Measurements from ENCODE around the gene AK8. TPM values are rescaled to one million over a fixed set of nuclear protein-coding genes. Genes with fewer than 3 reads are reported as not detected.

AK8 gene
- total and polyA plus RNA-seq, 2 of the 4 experiments (the other 2 are of a cell fraction), result under 0.01 to 0.09 TPM

- in situ Hi-C loops (cut with MboI; ENCODE audit: low sequenced_read_pairs) (no loop called here), dilution Hi-C loops (cut with HindIII; ENCODE audit: low sequenced_read_pairs, unreplicated experiment) (no loop called here), intact Hi-C loops (cut with micrococcal nuclease) (no loop called here)
- no TSS peak for BruUV-seq (replicated peaks)
- ChIA-PET POLR2A (ENCODE audit: unreplicated experiment) (no interaction called here), CTCF (no interaction called here)
- no peaks in the 10 kb centered on the region for H3K79me1 ChIP-seq (ENCODE audit: low read depth in 1 of 2, low read length in 2 of 2)
- H2BK5ac ChIP-seq (ENCODE audit: low read depth, low read length, poor library complexity, severe bottlenecking), result no peak overlapping the region
- no peak overlapping the region for H2AK9ac ChIP-seq (replicated peaks; ENCODE audit: low read depth, low read length, poor library complexity)
- no peak overlapping the region for H4K5ac ChIP-seq (ENCODE audit: low read depth, low read length)
- H3K9ac ChIP-seq (ENCODE audit: low read depth, low read length), result no peak overlapping the region
- H2AK5ac ChIP-seq (ENCODE audit: low read depth, low read length), result no peak overlapping the region
- no peaks in the 10 kb centered on the region for H3K9me1 ChIP-seq (ENCODE audit: insufficient read depth, low read length)
- no peaks in the 10 kb centered on the region for H3K36me3 ChIP-seq (ENCODE audit: control insufficient read depth, insufficient read depth, low read length)
- H3K18ac ChIP-seq (ENCODE audit: low read depth, low read length), result no peak overlapping the region
- H4K91ac ChIP-seq (ENCODE audit: insufficient read depth, low read depth, low read length), result no peak overlapping the region
- no peak overlapping the region for H2BK20ac ChIP-seq (ENCODE audit: low read depth, low read length)
- 46% methylated on average over 2 of the region's 9 CpGs; no CpG with 5 or more reads in 1 of the 2 experiments for WGBS, 2 experiments (ENCODE audit: extremely low coverage in 2 of 2, insufficient read length in 1 of 2)
- H2BK120ac ChIP-seq (ENCODE audit: low read depth, low read length), result no peak overlapping the region
- no peak overlapping the region for H3K23ac ChIP-seq (ENCODE audit: low read depth, low read length)
- H3K14ac ChIP-seq (replicated peaks; ENCODE audit: low read depth, low read length), result no peak overlapping the region
- no peak overlapping the region for H2AFZ ChIP-seq (replicated peaks; ENCODE audit: low read length, poor library complexity)
- H4K8ac ChIP-seq (ENCODE audit: low read depth in 2 of 2, low read length in 2 of 2), result no peak overlapping the region
- H3K27ac ChIP-seq (ENCODE audit: insufficient read depth, low read length), result no peak overlapping the region
- ATAC-seq (ENCODE audit: low read depth), result no peak
- TF ChIP-seq MAZ (IDR thresholded peaks at IDR 0.05; ENCODE audit: borderline replicate concordance, low read depth, low read length) (no peak), POLR2A (IDR thresholded peaks at IDR 0.05; ENCODE audit: low read depth, low read length) (no peak), BHLHE40 (IDR thresholded peaks at IDR 0.05; ENCODE audit: low read depth, low read length) (no peak), MXI1 (IDR thresholded peaks at IDR 0.05; ENCODE audit: borderline replicate concordance, low read depth, low read length) (no peak)
- no peak overlapping the region for H3K4me3 ChIP-seq (ENCODE audit: insufficient read depth, low read depth, low read length)
- H3K4me2 ChIP-seq (ENCODE audit: low read depth, low read length), result no peak overlapping the region
- H3K4me1 ChIP-seq (ENCODE audit: control insufficient read depth, insufficient read depth, low read length), result no peaks in the 10 kb centered on the region; the same call in 1 of the 2 replicates
- no peaks in the 10 kb centered on the region for H4K20me1 ChIP-seq (ENCODE audit: insufficient read depth, low read length)
- H3K27me3 ChIP-seq (ENCODE audit: control insufficient read depth, insufficient read depth, low read length), result peaks cover 38% of the 10 kb centered on the region
- no peak overlapping the region for H3K4ac ChIP-seq (ENCODE audit: low read depth, low read length)
- no peak for DNase-seq
- H3K9me3 ChIP-seq (ENCODE audit: control insufficient read depth, insufficient read depth, low read length), result peaks cover 2% of the 10 kb centered on the region; the same call in 1 of the 2 replicates
- no peak overlapping the region for H2BK15ac ChIP-seq (ENCODE audit: low read depth, low read length)
- H3K56ac ChIP-seq (ENCODE audit: extremely low read depth, insufficient read depth, low read length), result no peak overlapping the region
These were observed 127.4 kb downstream of the AK8 start for GRCh38 chr9:132750668-132751067.

Measured in IMR-90 (cell line).